Retinal pigment epithelial cell (primary cell): ENCODE measurements around the gene KIAA1217.

ENCODE experiments used
- DNase-seq: peaks from one replicate; pipeline ENCODE4 v3.0.0-alpha.2; 2010; ENCODE audit warnings: low read depth
- H3K4me3 ChIP-seq: 2 replicates; pipeline ENCODE4 v1.5.1; 2011; ENCODE audit warnings: mild to moderate bottlenecking, low read length, control low read depth, moderate library complexity
- TF ChIP-seq, protein P1 (sequence below): conservative IDR thresholded peaks from 2 replicates; pipeline ENCODE4 v1.5.1; 2011; ENCODE audit warnings: low read depth, low read length, control low read depth, inconsistent platforms

KIAA1217 gene

DNA sequence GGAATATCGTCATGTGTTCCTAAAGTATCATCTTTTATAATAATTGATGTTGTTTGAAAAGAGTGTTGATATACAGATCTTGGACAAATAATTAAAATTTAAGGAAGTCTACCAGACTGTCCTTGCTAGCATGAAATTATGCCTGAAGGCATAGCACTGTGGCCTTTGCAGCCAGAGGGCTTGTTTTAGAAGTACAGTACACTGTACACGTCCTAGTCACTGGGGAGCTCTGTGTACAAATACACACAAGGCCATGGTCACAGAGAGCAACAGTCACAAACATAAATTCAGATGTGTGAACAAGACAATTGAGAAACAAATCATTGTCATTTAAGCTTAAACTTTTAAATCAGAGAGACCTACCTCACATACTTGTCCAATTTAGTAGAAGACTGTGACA, 133.0 kb downstream of the KIAA1217 start:
- no peak overlapping the region for H3K4me3 ChIP-seq

DNA sequence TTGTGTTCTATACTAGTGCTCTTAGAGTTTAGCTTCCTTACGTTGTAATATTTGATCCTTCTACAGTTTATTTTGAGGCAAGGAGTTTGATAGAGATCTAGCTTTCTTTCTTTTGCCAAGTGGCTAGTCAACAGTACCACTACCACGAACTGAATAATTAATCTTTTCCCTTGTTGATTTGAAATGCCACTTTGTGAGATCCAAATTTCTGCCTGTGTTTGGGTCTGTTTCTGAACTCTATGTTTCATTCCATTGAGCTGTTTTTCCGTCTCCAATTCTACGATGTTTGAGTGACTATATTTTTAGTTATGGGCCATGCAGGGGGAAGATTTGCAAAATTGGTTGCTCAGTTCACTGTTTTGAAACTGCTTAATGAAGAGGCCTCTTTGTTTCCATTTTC, 134.7 kb downstream of the KIAA1217 start:
- H3K4me3 ChIP-seq, result peak overlapping the region; percentile 20
- TF ChIP-seq, protein P1, sequence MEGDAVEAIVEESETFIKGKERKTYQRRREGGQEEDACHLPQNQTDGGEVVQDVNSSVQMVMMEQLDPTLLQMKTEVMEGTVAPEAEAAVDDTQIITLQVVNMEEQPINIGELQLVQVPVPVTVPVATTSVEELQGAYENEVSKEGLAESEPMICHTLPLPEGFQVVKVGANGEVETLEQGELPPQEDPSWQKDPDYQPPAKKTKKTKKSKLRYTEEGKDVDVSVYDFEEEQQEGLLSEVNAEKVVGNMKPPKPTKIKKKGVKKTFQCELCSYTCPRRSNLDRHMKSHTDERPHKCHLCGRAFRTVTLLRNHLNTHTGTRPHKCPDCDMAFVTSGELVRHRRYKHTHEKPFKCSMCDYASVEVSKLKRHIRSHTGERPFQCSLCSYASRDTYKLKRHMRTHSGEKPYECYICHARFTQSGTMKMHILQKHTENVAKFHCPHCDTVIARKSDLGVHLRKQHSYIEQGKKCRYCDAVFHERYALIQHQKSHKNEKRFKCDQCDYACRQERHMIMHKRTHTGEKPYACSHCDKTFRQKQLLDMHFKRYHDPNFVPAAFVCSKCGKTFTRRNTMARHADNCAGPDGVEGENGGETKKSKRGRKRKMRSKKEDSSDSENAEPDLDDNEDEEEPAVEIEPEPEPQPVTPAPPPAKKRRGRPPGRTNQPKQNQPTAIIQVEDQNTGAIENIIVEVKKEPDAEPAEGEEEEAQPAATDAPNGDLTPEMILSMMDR, result no peak
- no peak for DNase-seq

More for the DNA sequence above, 133.0 kb downstream of the KIAA1217 start:
- no peak for DNase-seq
- TF ChIP-seq, protein P1, result no peak

DNA sequence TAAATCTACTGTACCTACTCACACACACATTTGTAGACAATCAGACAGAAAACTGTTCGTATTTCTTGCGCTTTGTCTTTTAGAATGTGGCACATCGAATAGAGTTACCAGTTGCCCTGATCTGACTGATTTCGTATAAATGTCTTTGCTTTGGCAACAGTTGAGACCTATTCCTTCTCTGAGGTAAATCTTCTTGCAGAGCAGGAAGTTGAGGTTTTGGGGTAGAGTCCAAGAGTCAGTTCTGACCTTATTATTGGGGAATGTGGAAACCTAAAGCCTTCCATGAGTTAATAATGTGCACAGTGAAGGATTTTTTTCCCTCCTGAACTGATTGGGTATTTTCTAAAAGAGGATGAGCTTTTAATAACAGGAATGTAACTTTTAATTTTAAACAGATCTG, 135.3 kb downstream of the KIAA1217 start:
- peak overlapping the region; percentile 20 for H3K4me3 ChIP-seq
- DNase-seq, result peak; percentile 94
- TF ChIP-seq, protein P1, result no peak

DNA sequence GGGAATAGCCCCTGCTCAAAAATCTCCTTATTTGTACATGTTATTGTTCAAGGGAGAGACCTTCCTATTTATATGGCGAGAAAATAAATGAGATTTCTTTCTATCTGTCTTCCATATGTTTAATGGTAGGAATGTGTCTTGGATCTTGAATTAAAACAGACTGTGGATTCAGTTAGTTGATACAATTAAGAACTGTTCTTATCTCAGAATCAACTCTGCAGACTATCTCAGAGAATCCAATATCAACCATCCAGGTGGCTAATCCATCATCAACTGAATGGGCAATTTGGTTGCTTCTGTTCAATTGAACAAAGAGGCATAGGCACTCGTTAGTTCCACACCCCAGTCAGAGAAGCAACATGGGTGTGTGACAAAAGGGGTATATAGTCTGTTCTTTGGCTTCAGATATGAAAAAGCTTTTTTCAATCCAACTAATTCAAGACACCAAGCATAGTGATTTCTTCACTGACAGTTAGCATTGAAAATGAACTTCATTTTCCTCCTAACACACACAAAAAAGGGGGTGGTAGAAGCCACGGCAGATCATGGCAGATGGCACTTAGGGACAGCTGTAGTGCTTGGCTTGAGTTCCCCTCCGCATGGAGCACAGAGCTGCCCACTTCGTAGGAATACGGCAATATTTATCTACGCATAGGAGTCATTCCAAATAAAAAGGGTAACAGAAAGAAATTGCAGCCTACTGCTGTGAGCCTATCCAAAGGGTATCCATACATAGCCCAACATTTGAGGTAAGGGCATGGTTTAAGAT, 135.9 kb downstream of the KIAA1217 start:
- DNase-seq, result no peak
- H3K4me3 ChIP-seq, result no peak overlapping the region
- TF ChIP-seq, protein P1, result no peak

DNA sequence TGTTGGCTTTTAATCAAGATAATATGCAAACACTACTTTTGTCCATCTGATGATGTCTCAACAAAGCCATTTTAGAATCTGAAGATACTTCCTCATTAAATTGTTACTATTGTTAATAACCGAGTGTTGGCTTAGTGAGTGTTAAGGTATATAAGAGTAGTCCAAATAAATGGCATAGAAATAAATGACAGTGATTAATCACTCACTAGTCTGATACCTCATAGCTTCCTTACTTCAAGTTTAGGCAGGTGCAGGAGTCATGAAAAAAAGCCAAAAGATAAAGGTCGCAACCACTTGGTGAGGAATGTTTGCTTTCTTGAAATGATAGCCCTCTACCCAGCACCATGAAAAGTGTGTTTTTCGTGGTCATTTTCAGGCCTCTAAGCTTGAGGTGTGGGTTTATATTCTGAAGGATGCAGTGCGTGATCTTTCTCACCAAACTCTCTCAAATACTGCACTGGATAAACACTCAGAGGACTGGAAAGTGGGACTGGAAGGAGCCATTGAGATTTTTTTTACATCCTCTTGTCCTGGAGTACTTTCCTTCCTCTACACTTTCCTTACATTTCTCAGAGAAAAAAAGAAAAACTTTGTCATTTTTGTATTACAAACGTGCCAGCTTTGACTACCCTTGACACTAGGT, 138.1 kb downstream of the KIAA1217 start:
- no peak overlapping the region for H3K4me3 ChIP-seq
- TF ChIP-seq, protein P1, result no peak
- no peak for DNase-seq

- DNase-seq, result no peak
- TF ChIP-seq, protein P1, result no peak
- H3K4me3 ChIP-seq, result no peak overlapping the region
These were observed 140.6 kb downstream of the KIAA1217 start for GRCh38 chr10:24349379-24350001.
